Stimulated activated CD8-positive, alpha-beta memory T cell treated with anti-CD3 and anti-CD28 coated beads, Interleukin-7, amount 100 ng/mL, for 24 hours (primary cell): ENCODE data around the gene SPATA2L.
"Not testable (repeated sequence)": the region's sequence is repeated elsewhere in the genome, so short reads cannot be mapped to it uniquely, and the experiment has no call there.

ENCODE experiments used
- DNase-seq: peaks from one replicate; pipeline ENCODE4 v3.0.0-alpha.2; 2020; ENCODE audit warnings: low read depth

Gene SPATA2L

GRCh38 chr16:89689621-89690020 lies 11.9 kb downstream of the SPATA2L start:
- DNase-seq, result not testable (repeated sequence)

DNA sequence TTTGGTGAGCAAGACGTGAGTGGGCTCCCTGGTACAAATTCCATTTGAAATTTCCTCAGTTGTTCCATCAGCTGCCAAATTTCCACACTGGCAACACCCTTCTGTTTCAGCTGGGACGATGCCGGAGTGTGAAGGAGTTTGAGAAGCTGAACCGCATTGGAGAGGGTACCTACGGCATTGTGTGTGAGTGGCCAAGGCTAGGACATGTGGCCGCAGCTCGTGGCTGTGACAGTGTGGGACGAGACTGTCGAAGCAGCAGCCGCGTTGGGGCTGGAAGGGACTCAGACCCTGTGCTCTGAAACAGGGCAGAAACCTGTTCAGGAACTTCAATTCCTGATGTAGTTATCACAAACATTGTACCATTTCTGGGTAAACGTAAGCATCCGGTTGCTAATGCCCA lies 12.4 kb downstream of the SPATA2L start:
- no peak for DNase-seq

DNA sequence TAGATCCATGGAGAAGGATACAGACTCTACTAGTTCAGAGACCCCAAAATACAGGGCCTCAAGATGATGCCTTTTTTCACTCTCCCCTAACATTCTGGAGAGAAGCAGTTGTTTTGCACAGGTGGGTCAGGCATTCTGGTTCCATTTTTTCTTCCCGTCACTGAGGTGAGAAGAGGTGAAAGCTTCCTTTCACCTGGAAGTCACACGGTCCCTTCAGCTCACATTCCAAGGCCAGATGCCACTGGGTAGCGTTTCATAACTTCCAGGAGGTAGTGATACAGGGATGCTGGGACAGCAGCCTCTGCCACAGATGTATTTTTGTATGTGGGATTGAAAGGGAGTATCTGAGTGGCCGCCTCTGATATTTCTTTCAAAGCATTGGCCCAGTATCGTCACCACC lies 13.1 kb downstream of the SPATA2L start:
- no peak for DNase-seq

DNA sequence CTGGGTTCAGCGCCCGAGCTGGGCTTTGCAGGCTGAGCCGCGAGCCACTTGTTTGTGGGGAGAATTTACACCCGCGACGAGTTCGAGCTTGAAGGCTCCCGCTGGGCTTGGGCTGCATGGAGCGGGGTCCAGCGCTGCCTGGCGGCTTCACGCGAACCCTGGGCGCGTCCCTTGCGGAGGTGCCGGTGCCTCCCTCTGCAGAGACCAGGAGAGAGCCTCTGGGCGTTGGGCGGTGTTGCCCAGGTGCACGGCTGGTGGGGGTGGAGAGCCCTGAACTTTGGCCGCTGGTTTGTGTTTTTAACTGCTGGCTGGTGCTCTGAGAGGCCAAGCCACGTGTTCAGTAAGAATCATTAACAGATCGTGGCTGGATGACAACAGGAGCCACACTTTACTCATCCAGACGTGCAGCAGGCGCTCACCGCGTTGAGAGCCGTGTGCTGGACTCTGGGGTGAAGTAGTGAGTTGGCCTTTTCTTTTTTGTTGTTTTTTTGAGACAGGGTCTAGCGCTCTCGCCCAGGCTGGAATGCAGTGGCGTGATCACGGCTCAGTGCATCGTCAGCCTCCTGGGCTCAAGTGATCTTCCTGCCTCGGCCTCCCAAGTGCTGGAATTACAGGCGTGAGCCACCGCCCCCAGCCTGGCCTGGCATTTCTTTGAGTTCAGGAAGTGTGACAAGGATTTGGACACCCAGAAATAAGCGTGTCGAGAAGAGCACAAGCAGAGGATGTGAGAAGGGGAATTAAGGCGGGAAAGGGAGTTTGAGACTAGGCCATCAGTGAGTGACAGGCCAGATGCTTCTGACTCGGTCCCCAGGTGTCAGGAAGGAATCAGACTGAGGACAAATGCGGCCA lies 14.2 kb downstream of the SPATA2L start:
- DNase-seq, result no peak

DNA sequence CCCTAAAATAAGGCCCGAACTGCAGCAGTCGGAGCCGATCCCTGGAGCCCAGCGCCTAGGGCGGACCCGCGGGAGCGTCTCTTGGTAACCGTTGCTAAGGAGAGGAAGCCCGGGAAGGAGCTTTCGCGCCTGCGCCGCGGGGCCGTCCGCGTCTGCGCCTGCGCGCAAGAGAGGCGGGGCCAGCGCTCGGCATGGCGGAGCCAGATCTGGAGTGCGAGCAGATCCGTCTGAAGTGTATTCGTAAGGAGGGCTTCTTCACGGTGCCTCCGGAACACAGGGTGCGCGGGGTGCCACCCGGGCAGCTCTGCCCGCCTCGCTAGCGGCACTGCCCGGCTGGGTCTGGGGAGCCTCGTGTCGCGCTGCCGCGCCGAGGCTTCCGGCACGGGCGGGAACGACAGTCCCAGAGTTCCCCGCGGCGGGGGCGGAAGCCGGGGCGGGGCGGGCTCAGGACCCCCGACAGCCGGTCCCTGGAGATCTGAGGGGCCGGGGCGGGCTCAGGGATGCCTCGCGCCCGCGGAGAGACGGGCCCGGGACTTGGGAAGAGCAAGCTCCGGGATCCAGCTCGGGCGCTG lies 14.9 kb downstream of the SPATA2L start, which contains the start of gene CDK10:
Gene CDK10 (plus strand): TSS at position 170 of the 572 bp plus-strand sequence. CDS start 22 bp downstream, at position 192.
- DNase-seq, result peak; percentile 86

DNA sequence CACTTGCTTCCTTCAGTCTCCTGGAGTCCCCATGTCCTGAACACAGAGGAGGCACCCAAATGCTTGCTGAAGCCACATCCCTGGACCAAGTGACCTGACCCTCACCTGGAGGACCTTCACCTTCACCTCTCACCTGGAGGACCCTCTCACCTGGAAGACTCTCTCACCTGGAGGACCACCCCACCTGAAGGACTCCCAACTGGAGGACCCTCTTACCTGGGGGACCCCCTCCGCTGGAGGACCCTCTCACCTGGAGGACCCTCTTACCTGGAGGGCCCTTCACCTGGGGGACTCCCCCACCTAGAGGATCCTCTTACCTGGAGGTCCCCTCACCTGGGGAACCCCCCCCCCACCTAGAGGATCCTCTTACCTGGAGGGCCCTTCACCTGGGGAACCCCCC lies 15.6 kb downstream of the SPATA2L start:
- DNase-seq, result no peak

DNA sequence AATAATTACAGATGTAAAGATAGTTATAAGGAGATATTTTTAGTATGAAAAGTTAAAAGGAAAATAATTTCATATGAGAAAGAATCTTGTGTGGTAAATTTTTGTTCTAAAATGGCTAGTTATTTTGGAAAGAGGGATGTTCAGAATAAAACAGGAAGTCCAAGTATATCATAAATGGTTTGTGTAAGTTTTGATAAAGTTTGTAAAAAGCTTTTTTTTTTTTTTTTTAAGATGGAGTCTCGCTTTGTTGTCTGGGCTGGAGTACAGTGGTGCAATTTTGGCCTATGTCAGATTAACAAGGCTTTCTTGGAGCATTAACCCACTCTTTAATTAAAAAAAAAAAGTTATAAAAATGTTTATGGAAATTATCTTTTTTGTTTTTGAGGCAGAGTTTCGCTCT lies 23.2 kb downstream of the SPATA2L start:
- no peak for DNase-seq

- no peak for DNase-seq
These were observed 29.1 kb downstream of the SPATA2L start for GRCh38 chr16:89672177-89672941.

- not testable (repeated sequence) for DNase-seq
These were observed 29.9 kb downstream of the SPATA2L start for GRCh38 chr16:89671565-89671964.

GRCh38 chr16:89670496-89671431 lies 30.7 kb downstream of the SPATA2L start:
- DNase-seq, result no peak

GRCh38 chr16:89669755-89670154 lies 31.8 kb downstream of the SPATA2L start:
- no peak for DNase-seq

- DNase-seq, result no peak
These were observed 32.7 kb downstream of the SPATA2L start for GRCh38 chr16:89668790-89669158.

GRCh38 chr16:89667633-89668032 lies 33.9 kb downstream of the SPATA2L start:
- no peak for DNase-seq

GRCh38 chr16:89667000-89667399 lies 34.5 kb downstream of the SPATA2L start:
- not testable (repeated sequence) for DNase-seq

DNA sequence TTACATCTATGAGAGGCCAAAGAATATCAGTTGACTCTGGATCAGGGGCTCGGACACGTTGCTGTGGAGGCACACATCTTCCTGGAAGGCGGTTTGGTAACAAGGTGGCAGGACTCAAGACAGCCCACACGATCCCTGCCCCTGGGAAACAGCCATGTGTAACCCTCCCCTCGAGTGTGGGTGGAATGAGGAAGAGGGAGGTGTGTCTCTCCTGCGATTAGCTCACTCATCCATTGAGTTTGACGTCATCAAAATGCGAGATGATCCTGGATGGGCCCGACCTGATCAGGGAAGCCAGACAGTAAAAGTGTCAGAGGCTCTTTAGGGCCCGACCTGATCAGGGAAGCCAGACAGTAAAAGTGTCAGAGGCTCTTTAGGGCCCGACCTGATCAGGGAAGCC lies 37.3 kb downstream of the SPATA2L start:
- DNase-seq, result not testable (repeated sequence)

DNA sequence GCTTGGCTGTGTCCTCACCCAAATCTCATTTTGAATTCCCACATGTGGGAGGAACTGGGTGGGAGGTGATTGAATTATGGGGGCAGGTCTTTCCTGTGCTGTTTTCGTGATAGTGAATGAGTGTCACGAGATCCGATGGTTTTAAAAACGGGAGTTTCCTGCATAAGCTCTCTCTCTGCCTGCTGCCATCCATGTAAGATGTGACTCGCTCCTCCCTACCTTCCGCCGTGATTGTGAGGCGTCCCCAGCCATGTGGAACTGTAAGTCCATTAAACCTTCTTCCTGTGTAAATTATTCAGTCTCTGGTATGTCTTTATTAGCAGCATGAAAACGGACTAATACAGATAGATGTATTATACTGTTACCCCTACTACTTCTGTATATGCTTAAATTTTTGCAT lies 40.3 kb downstream of the SPATA2L start:
- DNase-seq, result no peak

GRCh38 chr16:89660146-89660545 lies 41.4 kb downstream of the SPATA2L start:
- no peak for DNase-seq

DNA sequence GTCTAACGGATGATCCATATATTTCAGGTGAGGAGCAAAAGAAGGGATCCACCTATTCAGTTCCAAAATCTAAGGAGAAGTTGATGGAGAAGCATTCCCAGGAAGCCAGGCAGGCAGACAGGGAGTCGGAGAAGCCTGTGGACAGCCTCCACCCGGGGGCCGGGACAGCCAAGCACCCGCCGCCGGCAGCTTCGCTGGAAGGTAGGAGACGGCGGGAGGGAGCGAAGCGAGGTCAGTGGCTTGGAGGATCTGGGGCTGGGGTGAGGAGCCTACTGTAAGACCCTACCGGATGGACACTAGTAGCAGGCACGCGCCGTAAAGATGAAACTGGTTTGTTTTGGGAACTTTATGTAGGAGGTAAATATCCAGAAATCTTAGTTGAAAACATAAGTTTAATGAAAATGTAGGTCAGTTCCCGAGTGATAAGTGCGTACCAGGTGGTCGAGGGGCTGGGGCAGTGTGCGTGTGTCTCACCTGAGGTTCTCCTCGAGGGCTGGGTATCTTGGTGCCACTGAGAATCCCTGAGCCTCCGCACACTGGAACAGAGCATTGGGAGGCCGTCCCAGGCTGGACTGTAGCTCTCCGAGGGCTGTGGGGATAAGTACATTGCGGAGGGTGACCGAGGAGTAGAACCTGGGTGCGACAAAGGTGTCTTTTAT lies 43.2 kb downstream of the SPATA2L start:
- no peak for DNase-seq

DNA sequence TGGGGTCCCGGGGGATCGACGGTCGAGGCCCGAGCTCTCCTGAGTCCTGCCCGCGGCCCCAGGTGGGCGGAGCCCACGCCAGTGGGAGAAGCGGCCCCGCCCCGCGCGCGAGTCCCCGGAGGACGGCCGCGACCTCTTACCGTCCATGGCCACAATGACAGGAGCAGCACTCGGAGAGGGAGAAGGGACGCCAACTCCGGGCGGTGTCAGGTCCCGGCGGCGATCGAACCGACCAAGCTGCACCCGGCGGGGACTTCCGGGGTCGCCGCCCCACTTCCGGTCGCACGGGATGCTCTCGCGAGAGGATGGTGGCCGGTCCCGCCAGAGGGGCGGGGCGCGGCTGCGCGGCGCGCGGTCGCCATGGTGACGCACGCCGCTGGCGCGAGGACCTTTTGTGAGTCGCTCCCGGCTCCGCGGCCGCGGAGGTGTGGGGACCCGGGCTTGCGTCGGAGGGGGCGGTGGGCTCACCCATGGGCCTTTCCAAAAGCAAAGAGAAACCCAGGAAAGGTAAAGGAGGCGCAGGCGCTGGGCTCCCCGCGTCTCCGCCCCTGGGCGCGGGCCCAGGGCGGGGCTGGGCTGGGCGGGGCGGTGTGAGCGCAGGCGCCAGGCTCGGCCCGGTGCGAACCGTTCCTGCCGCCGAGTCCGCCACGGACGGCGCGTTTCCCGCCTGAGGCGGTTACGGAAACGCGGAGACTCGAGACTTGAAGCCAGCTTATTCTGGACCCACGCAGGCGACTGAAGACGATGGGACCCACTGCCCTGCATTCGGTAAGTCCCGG lies 43.9 kb downstream of the SPATA2L start, which contains the start of the genes CHMP1A and SPATA33:
Gene CHMP1A (minus strand): TSS at position 267 of the 779 bp plus-strand sequence. CDS start 120 bp downstream, at position 147.
Gene SPATA33 (plus strand): TSS at position 395 of the 779 bp plus-strand sequence. CDS start 76 bp downstream, at position 471.
- DNase-seq, result peak; percentile 82
